ENCODE results near the gene CORO2B. TPM values are rescaled to one million over a fixed set of nuclear protein-coding genes. Genes with fewer than 3 reads are reported as not detected.

Gene CORO2B, protein sequence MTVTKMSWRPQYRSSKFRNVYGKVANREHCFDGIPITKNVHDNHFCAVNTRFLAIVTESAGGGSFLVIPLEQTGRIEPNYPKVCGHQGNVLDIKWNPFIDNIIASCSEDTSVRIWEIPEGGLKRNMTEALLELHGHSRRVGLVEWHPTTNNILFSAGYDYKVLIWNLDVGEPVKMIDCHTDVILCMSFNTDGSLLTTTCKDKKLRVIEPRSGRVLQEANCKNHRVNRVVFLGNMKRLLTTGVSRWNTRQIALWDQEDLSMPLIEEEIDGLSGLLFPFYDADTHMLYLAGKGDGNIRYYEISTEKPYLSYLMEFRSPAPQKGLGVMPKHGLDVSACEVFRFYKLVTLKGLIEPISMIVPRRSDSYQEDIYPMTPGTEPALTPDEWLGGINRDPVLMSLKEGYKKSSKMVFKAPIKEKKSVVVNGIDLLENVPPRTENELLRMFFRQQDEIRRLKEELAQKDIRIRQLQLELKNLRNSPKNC
- 1 to 10 TPM; 8.5 to 8.9 TPM for total RNA-seq
- long read RNA-seq, partial matches to known transcripts: 1 of 1 reads
- long read RNA-seq, other reads (novel, unspliced or antisense): 0 of 1 reads

DNA sequence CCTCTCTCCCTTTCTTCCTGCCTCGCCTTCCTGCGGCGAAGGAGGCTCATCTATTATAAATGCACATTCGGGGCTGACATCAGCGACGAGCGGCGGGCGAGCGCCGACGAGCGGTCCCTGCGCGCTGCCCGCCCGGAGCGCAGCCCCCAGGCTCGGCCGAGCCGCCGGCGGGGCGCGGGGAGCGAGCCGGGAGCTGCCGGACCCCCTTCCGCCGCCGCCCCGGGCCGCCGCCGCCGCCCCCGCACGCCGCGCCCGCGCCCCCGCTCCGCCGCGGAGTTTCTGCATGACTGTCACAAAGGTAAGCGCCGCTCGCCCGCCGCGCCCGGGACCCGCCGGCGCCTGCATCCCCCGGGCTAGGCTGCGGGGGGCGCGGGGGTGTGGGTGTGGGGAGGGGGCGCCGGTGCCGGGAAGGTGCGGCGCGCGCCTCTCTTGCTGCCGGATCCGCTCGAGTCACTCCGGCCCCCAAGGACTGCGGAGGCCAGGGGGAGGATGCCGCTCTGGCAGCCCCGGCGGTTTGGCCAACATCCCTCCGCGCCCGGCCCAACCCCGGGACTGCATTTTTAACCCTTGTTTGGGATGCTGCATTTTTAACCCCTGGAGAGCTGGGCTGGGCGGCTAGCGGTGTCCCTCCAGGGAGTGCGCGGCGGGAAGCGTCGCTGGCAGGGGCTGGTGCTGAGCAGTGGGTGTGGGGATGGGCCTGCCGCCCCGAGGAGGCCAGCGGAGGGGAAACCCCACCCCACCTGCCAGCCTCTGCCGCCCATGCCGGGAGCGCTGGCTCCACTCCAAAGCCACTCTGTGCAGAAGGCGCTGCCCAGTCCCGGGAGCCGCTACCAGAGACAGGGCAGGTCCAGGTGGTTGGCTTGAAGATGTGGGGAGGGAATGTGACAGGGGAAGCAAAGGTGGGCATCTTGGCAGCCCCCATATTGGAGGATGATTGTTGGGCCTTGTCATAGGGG lies at the start of gene CORO2B:
TSS of gene CORO2B (plus strand) at position 14 of the 956 bp plus-strand sequence. CDS start at position 284, 270 bp downstream.
- peak; percentile 25 to 36 for ATAC-seq
- peak; percentile 64 for DNase-seq
- intact Hi-C loops (cut with DNase I): no loop called here

DNA sequence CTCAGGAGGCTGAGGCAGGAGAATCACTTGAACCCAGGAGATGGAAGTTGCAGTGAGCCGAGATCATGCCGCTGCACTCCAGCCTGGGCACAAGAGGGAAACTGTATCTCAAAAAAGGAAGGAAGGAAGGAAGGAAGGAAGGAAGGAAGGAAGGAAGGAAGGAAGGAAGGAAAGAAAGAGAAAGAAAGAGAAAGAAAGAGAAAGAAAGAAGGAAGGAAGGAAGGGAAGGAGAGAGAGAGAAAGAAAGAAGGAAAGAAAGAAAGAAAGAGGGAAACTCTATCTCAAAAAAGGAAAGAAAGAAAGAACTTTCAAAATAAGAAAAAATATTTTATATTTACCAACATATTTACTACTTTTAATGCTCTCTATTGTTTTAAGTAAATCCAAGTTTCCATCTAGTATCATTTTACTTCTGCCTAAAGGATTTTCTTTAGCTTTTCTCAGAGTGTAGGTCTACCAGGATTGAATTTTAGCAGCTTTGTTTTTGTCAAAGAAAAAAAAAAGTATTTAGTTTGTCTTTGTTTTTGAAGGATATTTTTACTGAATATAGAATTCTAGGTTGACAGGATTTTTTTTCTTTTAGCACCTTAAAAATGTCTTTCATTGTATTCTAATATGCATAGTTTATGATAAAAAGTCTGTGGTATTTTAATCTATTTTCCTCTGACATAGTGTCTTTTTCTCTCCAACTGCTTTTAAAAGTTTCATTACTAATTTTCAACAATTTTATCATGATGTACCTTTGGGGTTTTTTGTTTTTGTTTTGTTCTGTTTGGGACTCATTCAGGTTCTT lies 47.2 kb upstream of the CORO2B start:
- DNase-seq (no peak), ATAC-seq (no peak)
- intact Hi-C loops (cut with DNase I): no loop called here

DNA sequence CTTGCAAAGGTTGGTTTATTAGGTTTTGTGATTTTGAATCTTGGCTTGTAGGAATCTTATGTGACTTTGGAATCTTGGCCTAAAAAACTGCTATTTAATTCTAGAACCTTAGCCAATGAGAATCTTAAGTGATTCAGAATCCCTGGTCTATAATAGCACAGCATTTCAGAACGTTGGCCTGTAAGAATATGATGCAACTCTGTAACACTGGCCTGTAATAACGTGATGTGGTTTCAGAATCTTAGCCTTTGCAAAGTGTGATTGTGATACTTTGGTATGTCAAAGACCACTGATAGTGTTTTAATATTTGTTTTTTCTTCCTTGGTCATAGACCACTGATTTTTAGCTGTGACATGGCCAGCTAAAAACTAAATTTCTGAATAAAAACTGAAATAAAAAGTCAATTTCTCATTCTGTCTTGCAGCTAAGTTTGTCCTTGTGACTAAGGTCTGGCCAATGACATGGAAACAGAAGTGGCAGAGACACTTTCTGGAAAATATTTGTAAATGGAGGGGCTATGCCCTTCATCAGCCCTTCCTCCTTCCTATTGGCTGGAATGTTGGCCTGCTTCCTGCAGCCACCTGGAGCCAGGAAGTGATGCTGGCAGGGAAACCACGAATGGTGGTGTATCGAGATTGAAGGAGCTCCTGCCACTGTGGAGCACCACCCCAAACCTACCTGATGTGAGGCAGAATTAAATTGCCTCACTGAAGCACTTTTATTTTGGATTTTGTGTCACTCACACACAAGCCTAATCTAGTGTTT lies 42.3 kb upstream of the CORO2B start:
- ATAC-seq (peak; percentile 78 to 85), DNase-seq (no peak)
- intact Hi-C loops (cut with DNase I): no loop called here

DNA sequence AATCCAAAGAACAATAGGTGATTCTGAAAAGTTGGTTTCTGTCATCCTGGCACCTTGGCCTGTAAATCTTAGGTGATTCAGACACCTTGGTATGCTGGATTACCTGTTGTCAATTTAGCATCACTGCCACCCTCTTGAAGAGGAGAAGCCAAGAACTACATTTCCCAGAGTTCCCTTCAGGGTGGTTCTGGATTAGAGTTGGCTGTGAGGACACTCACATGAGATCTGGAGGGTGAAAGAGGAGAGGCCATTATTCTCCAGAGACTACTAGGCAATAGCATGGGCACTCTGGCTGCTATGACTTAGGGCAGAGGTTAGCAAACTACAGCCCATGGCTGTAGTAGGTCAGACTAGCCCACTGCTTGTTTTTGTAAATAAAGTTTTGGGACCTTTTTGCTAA lies 41.7 kb upstream of the CORO2B start:
- ATAC-seq (peak in 1 of 2 donors; percentile 78), DNase-seq (no peak)
- intact Hi-C loops (cut with DNase I): no loop called here

DNA sequence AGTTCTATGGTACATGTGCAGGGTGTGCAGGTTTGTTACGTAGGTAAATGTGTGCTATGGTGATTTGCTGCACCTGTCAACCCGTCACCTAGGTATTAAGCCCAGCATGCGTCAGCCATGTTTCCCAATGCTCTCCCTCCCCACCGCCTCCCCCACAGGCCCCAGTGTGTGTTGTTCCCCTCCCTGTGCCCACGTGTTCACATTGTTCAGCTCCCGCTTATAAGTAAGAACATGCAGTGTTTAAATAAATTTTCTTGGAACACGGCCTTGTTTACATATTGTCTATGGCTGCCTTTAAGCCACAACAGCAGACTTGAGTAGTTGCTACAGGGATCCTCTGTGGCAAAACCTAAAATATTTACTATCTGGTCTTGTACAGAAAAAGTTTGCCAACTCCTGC lies 41.3 kb upstream of the CORO2B start:
- intact Hi-C loops (cut with DNase I): no loop called here
- ATAC-seq (no peak), DNase-seq (no peak)

DNA sequence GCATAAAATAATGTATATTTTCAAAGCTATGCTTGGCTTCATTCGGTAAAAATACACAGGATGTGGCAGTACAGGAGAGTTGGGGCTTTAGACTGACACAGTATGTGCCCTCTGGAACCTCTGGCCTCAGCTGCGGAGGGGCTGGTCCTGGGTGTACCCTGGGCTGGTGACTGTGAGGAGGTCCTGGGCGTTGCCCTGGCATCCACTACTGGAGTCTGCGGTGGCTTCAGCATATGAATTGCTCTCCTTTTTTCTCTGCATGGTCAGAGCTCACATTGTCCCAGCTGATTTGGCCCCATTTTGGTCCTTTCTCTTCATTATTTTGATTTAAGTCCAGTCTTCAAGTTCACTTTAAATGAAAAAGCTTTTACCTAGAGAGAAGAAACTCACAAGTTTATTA lies 40.5 kb upstream of the CORO2B start:
- intact Hi-C loops (cut with DNase I): no loop called here
- no peak for DNase-seq
- no peak for ATAC-seq

DNA sequence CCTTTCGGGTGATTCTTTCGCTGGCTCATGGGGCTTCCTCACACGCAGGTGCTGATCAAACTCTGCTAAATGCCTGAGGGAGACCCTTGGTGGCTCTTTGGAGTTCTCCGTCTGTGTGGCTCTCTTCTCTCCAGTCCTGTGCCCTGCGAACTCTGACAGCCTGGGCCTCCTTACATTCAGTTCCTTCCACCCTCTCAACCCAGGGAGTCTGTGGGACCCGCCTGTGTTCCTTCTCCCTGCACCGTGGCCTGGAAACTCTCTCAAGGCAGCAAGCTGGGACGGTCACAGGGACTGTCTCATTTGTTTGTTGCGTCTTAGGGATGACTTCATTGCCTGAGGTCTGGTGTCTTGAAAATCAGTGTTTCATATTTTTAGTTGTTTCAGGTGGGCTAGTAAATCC lies 37.0 kb upstream of the CORO2B start:
- intact Hi-C loops (cut with DNase I): no loop called here
- no peak for DNase-seq
- ATAC-seq: no peak

DNA sequence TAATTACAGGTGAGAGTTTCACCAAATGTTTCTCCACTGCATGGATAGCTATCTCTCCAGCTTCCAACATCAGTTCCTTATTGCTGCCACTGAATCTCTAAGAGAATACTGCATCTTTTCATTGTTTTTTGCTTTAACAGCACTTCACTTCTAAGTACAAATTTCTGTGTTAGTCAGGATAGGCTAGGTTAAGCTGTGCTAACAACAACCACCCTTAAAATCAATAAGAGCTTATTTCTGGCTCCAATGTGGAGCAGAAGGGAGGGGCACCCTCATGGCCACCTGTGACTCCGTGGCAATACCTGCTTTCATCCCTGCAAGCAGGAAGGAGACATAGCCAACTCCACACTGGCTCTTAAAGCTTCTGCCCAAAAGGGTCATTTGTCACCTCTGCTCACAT lies 36.4 kb upstream of the CORO2B start:
- no peak for DNase-seq
- intact Hi-C loops (cut with DNase I): no loop called here
- ATAC-seq: no peak

DNA sequence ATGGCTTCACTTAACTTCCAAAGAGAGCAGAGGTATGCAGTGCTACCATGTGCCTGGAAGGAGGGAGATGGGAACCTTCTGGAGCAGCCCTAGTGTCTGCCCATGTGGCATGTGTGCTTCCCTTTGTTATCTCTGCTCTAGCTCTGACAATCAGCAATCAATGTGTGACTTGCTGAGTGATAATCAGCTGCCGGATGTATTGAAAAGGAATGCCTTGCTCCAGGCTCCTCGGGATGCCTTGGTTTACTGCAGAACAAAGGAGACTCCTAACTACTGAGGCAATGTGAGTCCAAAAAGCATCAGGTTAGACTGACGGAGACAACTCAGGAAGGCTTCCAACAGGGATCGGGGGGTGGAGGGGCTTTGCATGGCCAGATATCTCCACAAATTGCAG lies 36.0 kb upstream of the CORO2B start:
- ATAC-seq (peak in 1 of 2 donors; percentile 34), DNase-seq (no peak)
- intact Hi-C loops (cut with DNase I): no loop called here

DNA sequence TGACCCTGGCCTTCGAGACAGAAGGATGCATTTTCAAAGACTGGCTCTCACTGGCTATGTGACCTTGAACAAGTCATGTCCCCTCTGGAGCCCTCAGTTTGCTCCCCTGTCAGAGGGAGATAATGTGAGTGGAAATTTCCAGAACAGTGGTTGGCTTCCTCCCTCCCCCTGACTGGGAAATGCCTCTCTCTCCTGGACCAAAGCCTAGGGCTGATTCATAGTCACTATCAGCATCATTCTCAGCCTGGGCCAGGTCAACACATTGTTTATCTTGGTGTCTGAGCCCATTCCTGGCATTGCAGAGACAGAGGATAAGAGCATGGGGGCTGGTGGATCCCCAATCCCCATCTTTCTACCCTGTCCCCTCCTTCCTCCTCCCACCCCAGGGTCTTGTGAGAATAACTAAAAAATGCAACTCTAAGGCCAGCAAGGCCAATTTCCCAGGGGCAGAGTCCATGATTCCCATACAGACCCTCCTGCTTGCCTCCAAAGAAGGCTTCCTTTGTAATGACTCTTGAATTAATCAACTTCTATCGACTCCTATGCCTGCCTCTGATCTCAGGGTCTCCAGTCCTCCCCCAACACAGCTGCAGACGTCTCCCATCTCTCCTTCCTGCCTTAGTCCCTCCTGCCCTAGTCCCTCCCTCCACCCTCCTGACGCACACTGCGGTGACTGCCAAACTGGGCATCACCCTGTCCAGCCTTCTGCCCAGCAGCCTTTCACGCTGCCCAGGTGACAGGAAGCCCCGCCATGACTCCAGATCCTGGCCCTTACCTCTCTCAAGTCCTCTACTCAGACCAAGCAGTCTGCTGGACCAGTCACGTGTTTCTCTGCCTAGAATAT lies 35.4 kb upstream of the CORO2B start:
- intact Hi-C loops (cut with DNase I): no loop called here
- DNase-seq (peak; percentile 77), ATAC-seq (peak; percentile 93 to 97)

DNA sequence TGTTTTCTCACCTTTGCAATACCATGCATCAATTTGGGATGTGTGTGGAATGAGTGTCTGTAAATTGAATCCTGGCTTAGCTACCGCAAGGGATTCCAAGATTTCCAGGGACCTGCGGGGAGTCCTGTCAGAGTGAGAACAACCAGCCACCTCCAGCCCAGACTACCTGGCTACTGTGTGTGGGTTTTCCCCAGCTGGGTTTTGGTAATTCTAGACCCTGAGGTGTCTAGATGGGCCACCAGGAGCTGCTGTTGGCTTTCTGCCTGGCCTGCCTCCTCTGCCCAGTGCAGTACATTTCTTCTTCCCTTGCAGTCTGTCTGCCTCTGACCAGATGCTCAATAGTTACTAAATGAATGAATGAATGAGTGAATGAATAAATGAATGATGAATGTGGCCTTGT lies 32.5 kb upstream of the CORO2B start:
- intact Hi-C loops (cut with DNase I): no loop called here
- no peak for ATAC-seq
- no peak for DNase-seq

DNA sequence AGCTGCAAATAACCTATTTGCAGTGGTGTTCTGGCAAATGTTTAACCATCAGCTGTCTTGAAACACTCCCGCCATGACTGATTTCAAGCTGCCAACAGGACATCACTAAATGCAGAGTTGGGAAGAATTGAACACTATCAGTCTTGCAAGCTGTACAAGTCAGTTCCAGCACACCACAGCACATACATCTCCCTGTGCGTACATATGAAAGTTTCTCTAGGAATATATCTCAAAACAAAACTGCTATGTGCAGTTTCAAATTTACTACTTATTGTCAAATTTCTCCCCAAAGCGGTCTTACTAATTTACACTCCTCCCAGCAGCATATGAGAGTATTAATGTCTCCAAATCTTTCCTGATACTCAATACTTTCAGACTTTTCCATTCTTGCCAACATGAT lies 30.4 kb upstream of the CORO2B start:
- DNase-seq: no peak
- ATAC-seq: no peak
- intact Hi-C loops (cut with DNase I): no loop called here

DNA sequence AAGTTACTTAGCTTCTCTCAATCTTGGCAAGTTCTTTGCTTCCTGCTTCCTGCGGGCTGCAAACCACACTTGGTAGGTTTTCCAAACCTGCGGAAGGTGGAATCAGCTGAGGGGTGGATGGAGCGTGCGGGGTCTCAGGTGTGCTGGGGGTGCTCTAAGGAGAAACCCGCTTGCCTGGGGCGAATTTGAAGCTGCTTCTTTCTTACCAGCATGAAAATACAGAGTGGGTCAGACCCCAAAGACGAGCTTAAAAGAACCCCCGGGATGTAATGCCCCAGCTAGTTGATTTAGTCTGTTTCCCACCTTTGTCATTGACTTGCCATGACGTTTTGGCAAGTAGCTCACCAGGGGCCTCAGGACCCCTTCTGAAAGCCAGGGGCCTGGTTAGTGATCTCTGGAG lies 28.8 kb upstream of the CORO2B start:
- no peak for ATAC-seq
- intact Hi-C loops (cut with DNase I): loop anchor here (5.0 to 10.0 kb wide), 3 partner anchors 243 to 377 kb away; no protein-coding TSS in a partner anchor

DNA sequence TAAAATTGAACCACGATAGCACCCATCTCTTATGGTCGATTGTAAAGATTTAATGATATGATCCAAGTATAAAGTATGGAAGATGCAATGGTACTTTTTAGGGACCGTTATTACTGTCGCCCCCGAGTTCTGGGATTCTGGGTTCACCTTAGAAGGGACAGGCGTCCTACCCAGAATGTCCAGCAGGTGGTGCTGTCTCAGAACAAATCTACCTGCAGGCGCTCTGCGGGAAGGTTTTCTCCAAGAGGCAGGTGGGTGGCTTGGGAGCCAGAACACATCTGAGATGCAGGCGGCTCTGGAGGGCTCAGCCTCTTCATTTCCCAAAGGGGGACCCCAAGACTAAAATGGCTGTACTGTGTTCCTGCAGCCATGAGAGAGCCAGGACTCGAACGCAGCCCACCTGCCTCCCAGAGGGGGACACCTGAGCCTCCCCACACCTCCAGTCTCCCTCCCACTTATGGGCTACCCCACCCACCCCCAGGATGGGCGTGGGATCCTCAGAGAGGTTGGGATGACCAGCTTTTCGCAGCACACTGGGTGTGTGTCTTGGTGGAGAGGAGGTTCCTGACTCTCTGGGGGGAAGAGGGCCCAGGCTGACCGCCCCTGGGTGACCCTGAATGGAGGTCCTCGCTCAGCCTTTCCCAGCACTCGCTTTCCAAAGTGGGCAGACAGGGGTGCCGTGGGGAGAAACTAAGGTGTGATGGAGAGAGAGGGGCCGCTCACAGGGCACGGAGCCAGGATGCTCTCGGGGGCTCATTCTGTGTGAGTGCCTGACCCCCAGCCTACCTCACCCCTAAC lies 28.1 kb upstream of the CORO2B start:
- intact Hi-C loops (cut with DNase I): loop anchor here (5.0 to 10.0 kb wide), 3 partner anchors 243 to 377 kb away; no protein-coding TSS in a partner anchor
- DNase-seq (peak; percentile 80), ATAC-seq (peak in 1 of 2 donors; percentile 15)

More for the DNA sequence above, 28.8 kb upstream of the CORO2B start:
- no peak for DNase-seq

DNA sequence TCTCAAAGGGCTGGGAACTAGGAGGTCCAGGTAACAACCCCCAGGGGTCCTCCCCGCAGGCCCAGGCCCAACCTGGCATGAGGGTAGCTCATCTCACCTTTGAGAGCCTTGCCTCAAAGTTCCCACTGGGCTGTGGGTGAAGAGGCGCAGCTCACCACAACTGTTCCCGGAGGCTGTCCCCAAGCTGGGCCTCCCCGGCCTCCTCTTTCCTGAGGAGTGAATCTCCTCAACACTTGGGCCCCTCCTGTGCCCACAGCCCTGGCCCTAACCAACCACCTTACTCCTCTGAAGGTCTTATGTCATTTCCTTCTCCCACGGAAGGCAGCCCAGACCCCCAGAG lies 27.5 kb upstream of the CORO2B start:
- intact Hi-C loops (cut with DNase I): loop anchor here (5.0 to 10.0 kb wide), 3 partner anchors 244 to 376 kb away; no protein-coding TSS in a partner anchor
- ATAC-seq (no peak), DNase-seq (no peak)

DNA sequence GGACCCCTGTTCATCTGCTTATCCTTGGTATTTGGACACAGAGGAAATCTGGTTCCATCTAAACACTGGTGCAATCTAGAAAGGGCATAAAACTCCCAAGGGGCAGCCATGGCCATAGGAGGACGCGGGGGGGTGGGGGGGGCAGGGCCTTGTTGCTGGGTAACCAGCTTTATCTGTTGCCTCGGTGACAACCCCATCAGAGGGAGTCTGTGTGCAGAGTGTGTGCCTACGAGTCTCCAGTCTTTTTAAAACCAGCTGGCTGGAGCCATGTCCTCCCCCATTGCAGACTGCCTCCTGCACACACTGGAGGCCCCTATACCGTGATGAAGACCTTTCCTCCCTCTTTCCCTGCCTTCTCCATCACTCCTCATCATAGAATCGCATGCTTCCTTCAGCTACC lies 26.4 kb upstream of the CORO2B start:
- ATAC-seq (no peak), DNase-seq (no peak)
- intact Hi-C loops (cut with DNase I): loop anchor here (2.0 to 10.0 kb wide), 4 partner anchors 245 to 375 kb away; no protein-coding TSS in a partner anchor
